22Rv1 (cell line): ENCODE measurements around the gene ZNF362.

Experiments
- CTCF ChIP-seq: fragments of 450-650 bp; IDR thresholded peaks from 2 replicates; pipeline ENCODE4 v1.5.1; 2017; ENCODE audit warnings: mild to moderate bottlenecking
- ZFX ChIP-seq: fragments of 450-650 bp; IDR thresholded peaks from 2 replicates; pipeline ENCODE4 v1.6.1; 2017; ENCODE audit warnings: antibody characterized with exemption, borderline replicate concordance

- TF ChIP-seq CTCF: no peak
- no peak for TF ChIP-seq ZFX
Measured at GRCh38 chr1:33257207-33257771, 997 bp downstream of the ZNF362 start.
